Stimulated activated CD8-positive, alpha-beta memory T cell treated with anti-CD3 and anti-CD28 coated beads, Interleukin-2, amount 100 ng/mL, for 1 hour (primary cell): ENCODE measurements around the gene ITPKB.
"Not testable (repeated sequence)": the region's sequence is repeated elsewhere in the genome, so short reads cannot be mapped to it uniquely, and the experiment has no call there.

Experiments
- DNase-seq, 2 donors: peaks; one replicate each; pipeline ENCODE4 v3.0.0-alpha.2; 2020; ENCODE audit warnings: low read depth in 2 of 2

Gene ITPKB

DNA sequence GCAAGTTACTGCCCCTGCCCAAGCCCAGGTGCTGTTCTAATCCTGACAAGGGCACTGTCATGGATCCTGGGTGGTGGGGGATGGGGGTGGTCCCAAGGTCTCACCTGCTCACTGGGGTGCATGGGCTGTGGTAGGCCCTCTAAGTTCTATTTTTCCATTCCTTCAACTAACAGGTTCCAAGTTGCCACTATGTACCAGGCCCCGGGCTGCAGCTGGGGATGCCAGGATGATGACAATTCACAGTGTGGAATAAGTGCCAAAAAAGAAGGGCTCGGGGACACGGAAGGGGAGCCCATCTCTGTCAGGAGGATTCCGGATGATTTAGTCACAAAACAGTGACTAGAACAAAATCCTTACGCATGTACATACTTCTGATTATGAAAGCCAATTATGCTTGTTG, 114.6 kb downstream of the ITPKB start:
- DNase-seq: no peak

DNA sequence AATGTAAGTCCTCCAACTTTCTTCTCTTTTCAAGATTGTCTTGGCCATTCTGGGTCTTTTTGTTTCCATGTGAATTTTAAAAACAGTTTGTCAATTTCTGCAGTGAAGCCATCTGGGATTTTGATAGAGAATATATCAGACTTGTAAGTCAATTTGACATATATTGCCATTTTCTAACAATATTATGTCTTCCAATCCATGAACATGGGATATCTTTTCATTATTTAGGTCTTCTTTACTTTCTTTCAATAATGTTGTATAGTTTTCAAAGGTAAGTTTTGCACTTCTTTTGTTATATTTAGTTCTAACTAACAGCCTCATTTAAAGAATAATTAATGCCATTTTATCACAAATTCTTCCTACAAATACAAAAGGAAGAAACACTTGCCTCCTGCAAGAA, 117.1 kb downstream of the ITPKB start:
- no peak for DNase-seq

DNA sequence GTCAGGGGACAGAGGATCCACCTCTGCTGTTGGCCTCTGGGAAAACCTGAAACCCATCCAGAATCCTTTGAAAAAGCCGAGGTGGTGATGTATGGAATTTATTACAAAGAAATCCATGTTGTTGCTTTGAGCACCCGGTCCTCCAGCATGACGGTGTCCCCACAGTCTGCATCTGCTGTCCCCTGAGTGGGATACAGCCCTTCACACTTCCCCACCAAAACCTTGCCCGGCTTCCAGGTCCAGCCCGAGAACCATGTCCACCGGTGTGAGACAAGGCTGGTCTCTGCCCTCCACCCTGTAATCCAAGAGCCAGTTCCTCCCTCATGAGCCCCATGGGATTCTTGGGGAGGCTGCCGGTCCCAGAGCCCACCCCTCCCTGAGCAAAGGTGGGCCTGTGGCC, 120.1 kb downstream of the ITPKB start:
- no peak for DNase-seq

DNA sequence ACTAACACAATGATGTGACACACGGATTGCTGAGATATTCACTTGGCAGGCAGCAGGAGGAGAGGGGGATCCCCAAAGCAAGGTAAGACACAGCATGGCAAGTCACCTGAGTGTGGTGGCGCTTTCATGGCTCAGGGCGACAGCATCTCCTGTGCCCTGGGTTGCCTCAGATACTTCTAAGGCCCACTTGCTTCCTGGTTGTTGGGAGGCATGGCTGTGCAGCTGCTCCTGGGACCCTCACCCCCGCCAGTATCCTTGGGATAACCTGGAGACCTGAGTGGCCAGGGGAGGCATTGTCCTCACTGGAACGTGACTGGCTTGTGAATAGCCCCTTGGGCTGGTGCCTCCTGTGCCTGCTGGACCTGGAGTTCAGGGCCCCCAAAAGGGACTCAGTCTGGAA, 120.7 kb downstream of the ITPKB start:
- no peak for DNase-seq

DNA sequence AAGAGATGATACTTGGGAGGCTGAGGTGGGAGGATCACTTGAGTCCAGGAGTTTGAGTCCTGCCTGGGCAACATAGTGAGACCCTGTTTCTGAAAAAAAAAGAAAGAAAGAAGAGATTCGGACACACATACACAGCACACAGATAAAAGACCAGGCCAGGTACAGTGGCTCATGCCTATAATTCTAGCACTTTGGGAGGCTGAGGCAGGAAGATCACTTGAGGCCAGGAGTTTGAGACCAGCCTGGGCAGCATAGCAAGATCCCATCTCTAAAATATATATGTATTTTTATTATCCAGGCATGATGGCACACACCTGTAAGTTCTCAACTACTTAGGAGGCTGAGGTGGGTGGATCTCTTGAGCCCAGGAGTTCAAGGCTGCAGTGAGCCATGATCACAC, 121.4 kb downstream of the ITPKB start:
- not testable (repeated sequence) for DNase-seq

DNA sequence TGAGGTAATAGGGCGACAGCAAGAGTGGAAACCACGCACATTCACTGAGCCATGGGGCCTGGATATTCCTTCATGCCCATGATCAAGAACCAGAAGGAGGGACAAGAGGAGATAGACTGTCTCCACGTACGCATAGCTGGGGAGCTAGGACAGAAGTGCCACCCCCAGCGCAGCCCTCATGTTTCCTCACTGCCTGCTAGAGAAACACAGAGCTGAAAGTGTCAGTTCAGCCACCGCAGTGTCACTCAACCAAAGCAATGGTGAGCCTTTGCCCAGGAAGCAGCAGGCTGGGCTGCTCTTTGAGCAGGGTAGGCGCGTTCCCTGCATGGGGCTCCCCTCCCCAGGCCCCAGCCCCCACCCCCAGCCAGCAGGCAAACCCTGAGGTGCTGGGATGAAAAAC, 122.0 kb downstream of the ITPKB start:
- DNase-seq: no peak

DNA sequence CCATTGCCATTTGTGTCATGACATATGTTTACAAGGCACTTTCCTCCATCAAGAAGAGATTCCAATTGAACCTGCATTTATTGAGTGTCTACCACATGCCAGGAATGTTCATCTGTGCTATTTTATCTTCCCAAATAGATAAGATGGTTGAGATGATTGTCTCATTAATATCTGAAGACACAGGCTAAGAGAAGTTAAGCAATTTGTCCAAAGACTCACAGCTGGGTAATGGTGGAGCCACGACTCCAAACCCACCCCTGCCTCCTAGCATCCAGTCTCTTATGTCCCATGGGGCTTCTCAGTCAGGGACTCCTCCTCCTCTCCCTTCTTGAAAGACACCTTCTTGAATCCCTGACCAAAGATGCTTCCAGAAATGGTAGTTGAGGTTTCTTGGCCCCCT, 122.4 kb downstream of the ITPKB start:
- DNase-seq: no peak

DNA sequence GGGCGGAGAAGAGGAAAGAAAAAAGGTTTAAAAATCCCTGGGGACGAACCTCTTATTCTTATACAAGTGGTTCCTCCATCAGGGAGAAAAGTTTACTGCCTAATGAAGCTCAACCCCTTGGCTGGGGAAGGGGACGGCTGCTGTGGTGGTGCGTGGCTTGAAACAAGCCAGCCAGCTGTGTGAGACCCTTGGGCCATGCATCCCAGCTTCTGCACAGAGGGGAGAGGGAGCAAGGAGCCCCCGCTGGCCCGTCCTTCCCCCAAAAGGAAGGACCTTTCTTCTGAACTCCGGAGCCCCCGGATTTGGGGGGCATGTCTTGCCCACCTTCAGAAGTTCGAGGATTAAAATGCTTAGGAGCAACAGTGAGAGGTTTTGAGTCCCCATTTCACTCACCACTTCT, 123.2 kb downstream of the ITPKB start:
- no peak for DNase-seq

DNA sequence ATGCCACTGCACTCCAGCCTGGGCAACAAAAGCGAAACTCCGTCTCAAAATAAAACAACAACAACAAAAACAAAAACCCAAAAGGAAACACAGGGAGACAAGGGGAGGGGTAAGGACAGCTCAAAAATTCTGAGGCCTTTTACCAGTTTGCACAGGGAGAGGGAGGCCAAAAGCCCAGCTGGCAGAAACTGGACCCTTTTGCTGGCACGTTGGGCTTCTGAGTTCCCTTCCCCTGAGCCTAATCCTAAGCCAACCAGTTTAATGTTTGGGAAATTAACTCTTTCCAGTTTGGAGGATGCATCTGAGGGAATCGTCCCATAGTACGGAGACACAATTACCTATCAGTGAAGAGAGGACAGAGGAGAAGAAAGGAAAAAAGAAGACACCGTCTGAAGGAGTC, 127.1 kb downstream of the ITPKB start:
- not testable (repeated sequence) for DNase-seq

DNA sequence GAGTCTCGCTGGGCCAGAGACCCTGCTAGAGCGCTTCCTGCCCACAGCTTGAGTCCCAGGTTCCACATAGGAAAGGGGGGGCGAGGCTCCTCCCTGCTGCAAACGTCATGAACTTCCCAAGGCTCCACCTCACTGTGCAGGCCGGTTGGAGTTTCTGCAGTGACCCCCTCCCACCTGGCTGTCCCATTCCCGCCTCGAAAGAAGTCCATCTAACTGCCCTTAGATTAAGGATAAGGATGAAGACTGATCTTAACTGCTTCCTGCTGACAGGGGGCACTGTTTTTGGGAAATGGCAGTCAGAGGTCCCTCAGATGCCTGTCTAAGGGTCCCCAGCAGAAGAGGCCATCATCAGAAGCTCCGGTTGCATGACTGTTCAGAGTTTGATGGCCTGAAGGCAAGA, 127.8 kb downstream of the ITPKB start:
- DNase-seq: no peak

DNA sequence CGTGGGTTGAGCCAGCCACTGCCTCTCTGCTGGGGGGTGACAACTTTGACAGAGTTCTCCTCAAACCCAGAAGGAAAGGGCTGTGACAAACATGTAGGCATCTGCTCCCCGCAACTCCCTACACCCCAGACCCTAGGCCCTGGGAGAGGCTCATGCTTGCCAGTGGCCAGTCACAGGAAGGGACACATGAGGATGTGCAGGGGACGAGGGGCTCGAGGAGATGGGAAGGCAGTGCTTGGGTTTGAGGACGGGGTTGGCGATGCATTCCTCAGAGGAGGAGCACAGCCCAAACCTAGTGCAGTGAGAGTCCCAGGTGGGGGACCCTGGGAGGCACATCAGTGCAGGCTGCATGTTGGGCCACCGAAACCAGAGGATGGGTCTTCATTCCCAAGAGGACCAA, 128.4 kb downstream of the ITPKB start:
- no peak for DNase-seq

DNA sequence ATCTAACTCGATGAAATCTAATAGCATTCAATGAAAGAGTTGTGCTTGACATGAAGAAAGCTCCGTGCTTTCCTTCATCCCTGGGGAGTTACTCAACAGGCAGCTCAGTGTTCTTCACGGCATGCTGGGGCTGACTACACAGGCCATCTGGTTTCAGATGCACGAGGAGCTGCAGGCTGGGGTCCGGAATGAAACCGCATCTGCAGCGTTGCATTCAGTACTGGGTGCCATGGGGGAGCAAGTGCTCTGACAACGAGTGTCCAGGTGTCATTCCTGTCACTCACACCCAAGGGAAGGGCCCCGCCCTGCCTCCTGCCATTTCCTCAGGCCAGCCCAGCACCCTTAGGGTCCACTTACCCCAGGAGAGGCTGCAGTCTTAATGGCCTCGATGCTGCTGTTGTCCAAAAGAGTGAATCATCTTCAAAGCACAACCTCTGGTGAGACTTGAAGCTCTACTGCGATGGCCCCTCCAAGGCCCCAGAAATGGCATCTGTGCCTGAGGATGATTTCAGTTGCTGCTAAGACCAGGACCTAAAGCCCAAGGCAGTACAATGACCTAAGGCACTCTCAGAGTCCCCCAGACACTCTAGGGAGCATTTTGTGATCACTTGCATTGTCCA, 129.1 kb downstream of the ITPKB start:
- no peak for DNase-seq

DNA sequence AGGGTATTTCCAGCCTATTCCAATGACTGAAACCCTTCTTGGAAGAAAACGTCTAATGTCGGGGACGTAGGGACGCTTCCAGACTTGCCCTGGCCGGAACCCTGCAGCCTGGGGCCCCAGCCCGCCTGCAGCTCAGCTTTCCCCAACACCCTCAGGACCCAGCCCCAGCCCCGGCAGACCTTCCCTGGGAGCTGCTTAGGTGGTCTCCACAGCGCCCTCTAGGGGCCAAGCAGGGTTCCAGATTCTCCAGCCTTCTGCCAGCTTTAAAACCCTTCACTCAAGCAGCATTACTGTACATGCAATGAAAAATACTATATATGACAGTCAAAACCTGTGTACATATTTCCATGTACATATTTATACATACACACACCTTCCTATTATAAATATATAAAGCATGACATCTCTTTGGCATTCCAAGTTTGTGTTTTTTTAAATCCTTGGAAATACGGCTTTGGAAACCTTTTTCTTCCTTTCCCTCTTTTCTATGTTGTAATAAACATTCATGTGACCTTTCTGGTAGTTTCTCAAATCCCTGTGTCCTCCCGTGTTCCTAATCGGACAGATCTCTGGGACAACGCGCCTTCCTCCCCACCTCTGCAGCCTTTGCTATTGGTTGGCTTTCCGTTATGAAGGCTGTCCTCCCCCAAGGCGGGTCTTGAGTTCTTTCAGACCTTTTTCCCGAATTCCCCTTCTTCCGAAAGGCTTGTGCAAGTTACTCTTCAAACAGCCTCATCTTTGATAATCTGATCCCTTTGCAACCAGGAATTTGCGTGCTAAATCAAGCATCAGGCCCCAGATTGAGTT, 130.2 kb downstream of the ITPKB start:
- DNase-seq: peak; percentile 29 to 50

DNA sequence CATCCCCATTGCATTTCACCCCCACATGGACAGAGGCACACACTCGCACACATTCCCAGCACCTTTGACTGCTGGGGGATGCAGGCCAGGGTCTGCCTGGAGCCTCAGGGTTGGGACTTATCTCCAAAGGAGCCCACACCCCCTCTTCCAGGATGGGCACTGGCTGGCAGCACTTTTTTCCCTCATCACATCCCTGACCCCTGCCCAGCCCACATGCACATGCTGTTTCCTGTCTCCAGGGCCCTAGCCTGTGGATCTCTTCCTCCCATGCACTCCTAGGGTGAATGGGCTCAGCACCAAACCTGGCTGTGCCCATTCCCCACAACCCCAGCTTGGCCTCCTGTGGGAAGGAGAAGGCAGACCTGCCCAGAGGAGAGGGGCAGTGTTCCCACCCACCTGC, 131.3 kb downstream of the ITPKB start:
- no peak for DNase-seq

DNA sequence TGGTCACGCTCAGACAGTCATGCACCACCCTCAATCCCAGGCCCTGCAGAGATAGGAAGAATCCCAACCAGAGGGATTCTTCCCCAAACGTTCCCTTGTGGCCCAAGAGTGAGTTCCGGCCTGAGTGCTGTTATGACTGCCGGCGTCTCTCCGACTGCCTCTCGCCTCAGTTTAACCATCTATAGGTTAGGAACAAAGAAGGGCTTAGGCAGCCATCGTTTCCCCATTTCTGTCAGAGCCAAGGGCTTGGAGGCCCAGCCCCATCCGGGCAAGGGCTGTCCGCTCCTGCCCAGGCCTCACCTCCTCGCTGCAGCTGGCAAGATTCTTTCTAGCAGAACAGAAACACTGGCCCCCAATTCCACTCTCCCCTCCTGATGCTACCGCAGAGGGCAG, 131.8 kb downstream of the ITPKB start:
- DNase-seq: no peak

DNA sequence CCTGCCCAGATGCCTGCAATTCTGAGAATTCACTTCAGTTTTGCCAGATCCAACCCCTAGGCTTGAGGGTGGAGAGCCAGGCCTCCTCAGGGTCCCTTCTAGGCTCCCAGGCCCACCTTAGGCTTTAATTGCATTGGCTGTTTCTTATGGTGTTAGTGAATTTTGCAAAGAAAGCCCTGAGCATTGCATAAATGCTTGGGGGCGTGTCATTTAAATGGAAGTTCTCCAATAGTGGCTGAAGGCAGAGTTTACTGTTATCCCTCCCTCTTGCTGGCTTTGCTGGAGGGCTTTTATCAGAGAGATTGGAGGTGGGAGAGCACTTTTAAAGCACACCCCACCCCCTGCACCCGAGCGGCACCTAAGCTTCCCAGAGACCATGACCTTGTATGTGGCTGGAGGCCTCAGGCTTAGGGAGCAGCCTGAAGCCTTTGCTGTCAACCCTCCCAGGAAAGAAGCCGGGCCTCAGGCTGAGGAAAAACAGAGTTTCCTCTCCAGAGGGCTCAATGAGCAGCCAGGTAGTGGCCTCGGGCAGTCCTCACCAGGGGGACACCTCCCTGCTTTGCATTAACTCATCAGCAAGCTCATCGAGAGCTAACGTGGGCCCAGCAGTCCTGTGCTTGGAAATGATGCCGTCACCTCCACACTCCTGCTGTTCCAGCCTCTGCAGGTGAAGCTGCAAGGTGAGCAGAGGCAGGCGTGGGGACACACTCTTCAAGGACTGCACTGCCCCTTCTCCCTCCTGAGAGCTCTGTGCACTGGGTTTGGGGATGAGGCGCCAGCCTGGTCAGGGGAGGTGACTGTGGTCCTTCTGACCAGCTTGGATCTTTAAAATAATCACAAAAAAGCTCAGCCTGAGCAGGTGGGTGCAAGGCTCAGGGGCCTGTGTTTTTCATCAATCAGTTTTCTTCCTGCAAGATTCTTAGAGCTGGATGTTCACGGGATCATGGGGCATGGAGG, 132.5 kb downstream of the ITPKB start:
- no peak for DNase-seq

DNA sequence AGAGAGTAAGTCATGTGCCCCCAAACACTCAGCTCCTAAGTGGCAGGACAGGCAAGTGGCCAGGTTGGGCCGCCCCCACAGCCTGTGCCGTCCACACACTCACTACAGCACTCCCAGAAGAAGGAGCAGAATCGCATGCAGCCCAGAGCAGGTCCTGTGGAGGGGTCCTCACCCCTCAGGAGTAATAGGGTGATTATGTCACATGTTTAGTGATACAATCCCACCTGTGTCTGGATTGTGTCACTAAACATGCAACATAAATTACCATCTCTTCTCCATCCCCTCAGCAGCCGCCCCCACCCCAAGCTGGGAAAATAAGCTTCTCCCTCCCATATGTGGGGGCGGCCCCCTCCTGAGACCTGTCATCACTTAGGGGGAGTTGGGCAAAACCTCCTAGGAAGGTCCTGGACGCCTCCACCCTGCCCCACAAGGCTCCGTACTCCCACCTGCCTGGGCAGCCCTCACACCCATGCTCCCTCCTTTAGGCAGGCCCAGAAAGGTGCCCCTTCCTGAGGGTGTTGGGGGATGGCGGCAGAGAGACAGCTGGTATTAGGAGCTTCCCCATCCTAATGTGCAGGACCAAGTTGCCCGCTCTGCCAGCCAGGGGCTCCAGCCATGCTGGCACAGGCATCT, 133.6 kb downstream of the ITPKB start:
- DNase-seq: no peak

DNA sequence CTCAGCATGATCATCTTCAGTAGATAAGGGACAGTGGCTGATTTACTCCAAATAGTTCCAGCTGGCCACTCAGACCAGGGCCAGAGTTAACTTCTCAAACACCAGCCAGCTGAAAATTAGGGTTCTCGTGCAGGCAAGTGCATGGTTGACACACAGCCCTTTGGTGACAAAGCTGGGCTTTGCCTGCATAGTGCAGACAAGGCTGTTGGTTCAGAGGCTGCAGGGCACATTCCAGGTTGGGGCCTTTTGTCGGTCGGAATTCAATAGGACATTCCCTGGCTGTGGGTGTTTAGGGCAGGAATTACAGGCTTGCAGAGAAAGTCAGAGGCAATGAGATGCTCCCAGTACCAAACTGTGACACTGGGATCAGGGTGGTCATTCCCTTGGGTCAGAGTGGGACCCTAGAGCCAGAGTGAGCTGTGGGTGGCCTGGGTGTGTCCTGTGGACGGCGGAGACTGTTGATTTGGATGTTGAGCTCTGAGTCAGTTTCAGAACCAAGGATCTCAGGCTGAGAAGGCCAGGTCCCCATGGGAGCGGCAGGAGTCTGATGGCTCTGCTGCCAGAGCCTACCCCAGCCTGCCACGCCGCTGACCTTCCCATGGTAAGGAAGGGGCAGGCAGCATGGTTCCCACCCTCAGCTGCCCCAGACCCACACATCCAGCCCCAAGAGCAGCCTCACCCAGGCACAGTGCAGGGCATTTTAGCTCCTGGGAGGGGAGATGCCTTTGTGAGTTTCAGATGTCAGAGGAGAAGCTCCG, 134.3 kb downstream of the ITPKB start:
- no peak for DNase-seq

DNA sequence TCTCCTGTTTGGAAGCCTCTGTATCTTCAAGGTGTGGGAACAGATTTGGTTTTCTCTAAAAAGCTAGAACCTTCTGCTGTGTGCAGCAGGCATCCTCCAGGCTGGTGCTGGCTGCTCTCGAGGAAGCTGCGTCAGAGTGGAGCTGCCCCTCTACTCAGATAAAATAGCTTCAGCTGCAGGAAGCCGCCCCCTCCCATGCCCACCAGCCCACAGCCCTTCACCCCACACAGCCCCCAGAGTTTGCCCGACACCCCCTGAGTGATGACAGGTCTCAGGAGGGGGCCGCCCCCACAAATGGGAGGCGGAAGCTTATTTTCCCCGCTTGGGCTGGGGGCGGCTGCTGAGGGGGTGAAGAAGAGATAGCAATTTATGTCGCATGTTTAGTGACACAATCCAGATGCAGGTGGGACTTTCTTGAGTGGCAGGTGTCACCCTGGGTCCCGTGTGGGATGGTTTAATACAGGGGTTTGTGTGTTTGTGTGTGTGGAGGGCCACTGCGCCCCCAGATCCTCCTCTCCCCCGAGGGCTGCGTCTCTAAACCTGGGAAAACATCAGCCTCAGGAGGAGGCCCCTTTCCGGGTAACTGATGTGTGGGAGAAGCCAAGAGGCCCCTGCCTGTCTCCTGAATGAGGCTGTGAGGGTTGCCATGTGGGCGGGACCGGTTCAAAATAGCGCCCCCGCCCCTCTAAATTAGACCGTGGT, 135.1 kb downstream of the ITPKB start:
- no peak for DNase-seq

DNA sequence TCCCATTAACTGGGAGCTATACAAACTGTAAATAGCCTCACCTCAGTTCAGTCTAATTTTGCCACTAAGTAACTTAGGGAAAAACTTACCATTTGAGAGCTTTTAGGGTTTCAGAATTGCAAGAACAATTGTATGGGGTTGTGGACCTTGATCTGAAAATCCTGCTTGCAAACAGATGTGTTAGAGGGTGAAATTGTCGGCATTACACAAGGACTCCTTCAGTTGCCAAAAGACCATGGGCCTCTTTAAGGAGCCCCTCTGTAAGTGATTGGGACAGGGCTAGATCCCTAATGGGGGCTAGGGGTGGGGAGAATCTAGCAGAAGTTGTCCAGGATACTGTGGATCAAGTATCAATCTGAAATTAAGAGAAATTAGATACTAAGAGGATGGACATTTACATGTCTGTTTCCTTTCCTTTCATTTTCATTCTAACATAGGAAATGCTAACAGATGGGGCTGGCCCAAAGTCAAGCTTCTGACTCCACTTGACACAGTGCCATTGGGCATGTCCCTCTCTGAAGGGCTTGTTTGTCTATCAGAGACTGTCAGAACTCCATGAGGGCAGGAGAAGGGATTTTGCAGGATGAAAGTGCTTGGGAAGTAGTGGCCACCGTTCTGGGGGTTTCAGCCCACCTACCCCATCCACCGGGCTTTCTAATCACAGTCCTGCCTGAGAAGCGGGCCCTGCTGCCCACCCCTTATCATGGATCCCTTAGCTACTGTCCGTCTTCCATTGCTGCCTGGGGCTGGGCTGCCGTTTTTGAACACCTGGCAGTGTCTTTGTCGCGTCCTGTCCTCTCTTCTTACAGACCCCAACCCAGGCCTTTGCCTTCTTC, 135.8 kb downstream of the ITPKB start:
- no peak for DNase-seq
